ENCODE data around the gene WDR82.

Gene WDR82

GRCh38 chr3:52230461-52230860 lies 48.0 kb downstream of the WDR82 start:
- no peak for DNase-seq (ENCODE audit: low read depth, low spot score)
- H3K4me3 ChIP-seq (ENCODE audit: low read length) = no peak overlapping the region

GRCh38 chr3:52229656-52230055 lies 48.8 kb downstream of the WDR82 start:
- H3K4me3 ChIP-seq (ENCODE audit: low read length) = no peak overlapping the region
- no peak for DNase-seq (ENCODE audit: low read depth, low spot score)

- DNase-seq (ENCODE audit: low read depth, low spot score) = no peak
- no peak overlapping the region for H3K4me3 ChIP-seq (ENCODE audit: low read length)
These were observed 49.6 kb downstream of the WDR82 start for GRCh38 chr3:52228751-52229291.

- no peak overlapping the region for H3K4me3 ChIP-seq (ENCODE audit: low read length)
- DNase-seq (ENCODE audit: low read depth, low spot score) = no peak
These were observed 50.2 kb downstream of the WDR82 start for GRCh38 chr3:52228266-52228665.

GRCh38 chr3:52227766-52228165 lies 50.7 kb downstream of the WDR82 start:
- DNase-seq (ENCODE audit: low read depth, low spot score) = no peak
- H3K4me3 ChIP-seq (ENCODE audit: low read length) = no peak overlapping the region

GRCh38 chr3:52227117-52227516 lies 51.3 kb downstream of the WDR82 start:
- H3K4me3 ChIP-seq (ENCODE audit: low read length) = no peak overlapping the region

GRCh38 chr3:52226229-52226817 lies 52.1 kb downstream of the WDR82 start:
- no peak overlapping the region for H3K4me3 ChIP-seq (ENCODE audit: low read length)
- DNase-seq (ENCODE audit: low read depth, low spot score) = no peak

More at GRCh38 chr3:52227117-52227516, 51.3 kb downstream of the WDR82 start:
- no peak for DNase-seq (ENCODE audit: low read depth, low spot score)

GRCh38 chr3:52225452-52226228 lies 52.8 kb downstream of the WDR82 start, which contains the start of gene TLR9:
Gene TLR9 (minus strand): TSS chr3:52225645. CDS start chr3:52225529, 116 bp downstream.
- DNase-seq (ENCODE audit: low read depth, low spot score) = peak; percentile 92
- peak within 1 kb of the TSS; percentile 25 for H3K4me3 ChIP-seq (ENCODE audit: low read length)

GRCh38 chr3:52223449-52224408 lies 54.7 kb downstream of the WDR82 start:
- DNase-seq (ENCODE audit: low read depth, low spot score) = no peak
- H3K4me3 ChIP-seq (ENCODE audit: low read length) = no peak overlapping the region

GRCh38 chr3:52222319-52223221 lies 55.9 kb downstream of the WDR82 start:
- no peak for DNase-seq (ENCODE audit: low read depth, low spot score)
- peak overlapping the region; percentile 23 for H3K4me3 ChIP-seq (ENCODE audit: low read length)

- peak overlapping the region; percentile 23 for H3K4me3 ChIP-seq (ENCODE audit: low read length)
- peak; percentile 72 for DNase-seq (ENCODE audit: low read depth, low spot score)
These were observed 56.7 kb downstream of the WDR82 start for GRCh38 chr3:52221563-52222318.

GRCh38 chr3:52221141-52221562 lies 57.3 kb downstream of the WDR82 start:
- DNase-seq (ENCODE audit: low read depth, low spot score) = no peak

GRCh38 chr3:52220380-52221026 lies 57.9 kb downstream of the WDR82 start:
- H3K4me3 ChIP-seq (ENCODE audit: low read length) = no peak overlapping the region
- peak; percentile 82 for DNase-seq (ENCODE audit: low read depth, low spot score)

More at GRCh38 chr3:52221141-52221562, 57.3 kb downstream of the WDR82 start:
- no peak overlapping the region for H3K4me3 ChIP-seq (ENCODE audit: low read length)

GRCh38 chr3:52218937-52219650 lies 59.4 kb downstream of the WDR82 start:
- H3K4me3 ChIP-seq (ENCODE audit: low read length) = no peak overlapping the region; the same call in 1 of the 2 replicates
- no peak for DNase-seq (ENCODE audit: low read depth, low spot score)

- peak overlapping the region; percentile 24 for H3K4me3 ChIP-seq (ENCODE audit: low read length)
- DNase-seq (ENCODE audit: low read depth, low spot score) = peak; percentile 60
These were observed 60.0 kb downstream of the WDR82 start for GRCh38 chr3:52218454-52218853.

- peak overlapping the region; percentile 24 for H3K4me3 ChIP-seq (ENCODE audit: low read length)
- no peak for DNase-seq (ENCODE audit: low read depth, low spot score)
These were observed 60.4 kb downstream of the WDR82 start for GRCh38 chr3:52218026-52218425.

Data from Jurkat, Clone E6-1 (cell line).